Measurements from ENCODE around the gene CDH16. TPM values are rescaled to one million over a fixed set of nuclear protein-coding genes. Genes with fewer than 3 reads are reported as not detected.
"Not testable (repeated sequence)": the region's sequence is repeated elsewhere in the genome, so short reads cannot be mapped to it uniquely, and the experiment has no call there.

The CDH16 gene
- total RNA-seq, 1 donor from 2014 or later = not detected

DNA sequence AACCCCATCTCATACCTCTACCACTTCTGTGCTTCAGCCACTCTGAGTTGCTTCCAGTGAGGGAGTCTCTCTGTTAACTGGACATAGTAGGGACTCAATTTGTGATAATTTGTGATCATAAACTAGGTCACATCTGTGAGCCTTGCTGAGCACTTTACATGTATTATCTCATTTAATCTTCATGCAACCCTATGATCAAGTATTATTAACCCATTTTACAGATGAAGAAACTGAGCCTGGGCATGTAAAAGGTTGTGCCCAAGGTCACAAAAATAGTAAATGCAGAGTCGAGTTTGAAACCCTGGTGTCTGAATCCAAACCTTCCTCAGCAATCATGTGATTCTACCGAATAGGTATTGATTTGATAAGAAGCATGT, 19.8 kb downstream of the CDH16 start:
- DNase-seq (ENCODE audit: extremely low read depth, low read depth, low spot score) = no peak

DNA sequence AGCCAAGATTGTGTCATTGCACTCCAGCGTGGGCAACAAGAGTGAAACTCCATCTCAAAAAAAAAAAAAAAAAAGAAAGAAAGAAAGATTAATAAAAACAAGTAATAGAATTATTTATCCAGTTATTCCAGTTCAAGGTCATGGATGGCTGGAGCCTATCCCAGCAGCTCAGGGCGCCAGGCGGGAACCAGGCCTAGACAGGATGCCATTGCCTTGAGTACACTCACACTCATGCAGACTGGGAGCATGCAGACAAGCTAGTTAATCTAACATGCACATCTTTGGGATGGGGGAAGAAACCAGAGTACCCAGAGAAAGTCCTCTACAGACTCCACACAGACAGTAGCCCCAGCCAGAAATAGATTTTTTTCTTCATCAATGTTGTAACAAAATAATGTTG, 20.5 kb downstream of the CDH16 start:
- DNase-seq (ENCODE audit: extremely low read depth, low read depth, low spot score) = no peak

GRCh38 chr16:66896682-66897081, 22.0 kb downstream of the CDH16 start:
- DNase-seq (ENCODE audit: extremely low read depth, low read depth, low spot score) = not testable (repeated sequence)

GRCh38 chr16:66895999-66896398, 22.7 kb downstream of the CDH16 start:
- DNase-seq (ENCODE audit: extremely low read depth, low read depth, low spot score) = no peak

DNA sequence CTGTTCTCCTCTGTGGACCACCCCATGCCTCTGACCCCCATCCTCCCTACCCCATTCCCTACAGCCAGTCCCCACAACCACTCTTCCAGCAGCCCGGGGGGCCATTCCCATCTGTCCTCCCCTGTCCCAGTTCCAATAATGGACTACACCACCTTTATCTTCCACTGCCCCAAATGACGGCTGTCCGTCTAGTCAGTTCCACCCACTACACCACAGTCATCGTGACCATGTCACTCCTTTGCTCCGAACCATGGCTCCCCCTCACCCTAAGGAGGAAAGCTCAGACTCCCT, 23.1 kb downstream of the CDH16 start:
- no peak for DNase-seq (ENCODE audit: extremely low read depth, low read depth, low spot score)

GRCh38 chr16:66894948-66895688, 23.6 kb downstream of the CDH16 start:
- no peak for DNase-seq (ENCODE audit: extremely low read depth, low read depth, low spot score)

DNA sequence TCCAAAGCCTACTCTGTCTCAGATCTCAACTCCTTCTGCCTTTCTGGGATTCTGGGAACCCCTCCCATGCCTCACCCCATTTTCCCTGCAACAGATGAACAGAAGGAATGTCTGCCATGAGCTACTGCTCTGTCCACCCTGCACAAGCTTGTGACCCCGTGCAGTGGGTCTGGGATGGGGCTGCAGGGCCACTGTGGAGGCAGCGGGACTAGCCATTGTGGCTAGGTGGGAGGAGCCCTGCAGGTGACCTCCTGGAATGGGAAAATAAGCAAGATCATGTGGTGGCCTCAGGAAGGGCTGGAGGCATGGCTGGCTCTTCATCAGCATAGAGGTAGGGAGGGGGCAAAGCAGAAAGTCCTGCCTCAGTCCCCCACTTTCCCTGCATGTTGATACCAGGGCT, 24.6 kb downstream of the CDH16 start:
- no peak for DNase-seq (ENCODE audit: extremely low read depth, low read depth, low spot score)

DNA sequence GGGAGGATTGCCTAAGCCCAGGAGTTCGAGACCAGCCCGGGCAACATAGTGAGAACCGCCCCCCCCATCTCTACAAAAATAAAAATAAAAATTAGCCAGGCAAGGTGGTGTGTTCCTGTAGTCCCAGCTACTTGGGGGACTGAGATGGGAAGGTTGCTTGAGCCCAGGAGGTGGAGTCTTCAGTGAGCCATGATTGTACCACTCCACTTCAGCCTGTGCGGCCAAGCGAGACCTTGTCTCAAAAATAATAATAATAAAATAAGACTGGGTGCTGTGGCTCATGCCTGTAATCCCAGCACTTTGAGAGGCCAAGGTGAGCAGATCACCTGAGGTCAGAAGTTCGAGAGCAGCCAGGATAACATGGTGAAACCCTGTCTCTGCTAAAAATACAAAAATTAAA, 26.9 kb downstream of the CDH16 start:
- no peak for DNase-seq (ENCODE audit: extremely low read depth, low read depth, low spot score)

DNA sequence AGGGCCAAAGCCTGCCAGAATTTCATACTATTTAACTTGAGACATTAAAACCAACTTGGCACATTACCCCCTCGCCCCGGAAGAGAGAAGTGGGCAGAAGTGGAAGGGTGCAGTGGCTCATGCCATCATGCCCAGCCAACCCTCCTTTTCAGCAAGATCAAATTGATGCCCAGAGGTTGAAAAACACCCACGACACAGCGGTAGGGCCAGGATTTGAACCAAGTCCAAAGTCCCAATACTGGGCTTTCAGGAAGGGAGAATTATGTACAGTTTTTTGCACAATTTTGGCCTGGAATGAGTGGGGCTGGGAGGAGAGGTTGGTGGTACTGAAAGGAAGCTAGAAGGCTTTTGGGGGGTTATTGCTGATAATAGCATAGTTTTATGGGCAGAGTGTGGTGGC, 27.3 kb downstream of the CDH16 start:
- no peak for DNase-seq (ENCODE audit: extremely low read depth, low read depth, low spot score)

DNA sequence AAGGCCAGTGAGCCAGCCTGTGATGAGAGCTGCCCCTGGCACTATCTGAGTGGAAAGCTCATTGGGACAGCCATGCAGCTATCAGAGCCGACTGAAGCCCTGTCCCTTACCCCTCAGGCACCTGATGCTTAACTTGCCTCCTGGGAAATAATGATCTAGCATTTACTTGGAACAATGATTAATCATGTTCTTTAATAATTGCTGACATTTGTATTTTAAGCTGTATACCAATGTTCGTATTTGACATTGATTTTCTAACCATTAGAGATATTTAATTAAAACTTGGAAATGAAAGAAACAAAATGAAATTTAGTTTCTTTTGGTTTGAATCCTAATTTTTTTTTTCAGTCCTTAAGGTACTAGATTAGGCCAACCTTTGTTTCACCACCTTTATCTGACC, 27.9 kb downstream of the CDH16 start:
- no peak for DNase-seq (ENCODE audit: extremely low read depth, low read depth, low spot score)

GRCh38 chr16:66889622-66890021, 29.1 kb downstream of the CDH16 start:
- no peak for DNase-seq (ENCODE audit: extremely low read depth, low read depth, low spot score)

- no peak for DNase-seq (ENCODE audit: extremely low read depth, low read depth, low spot score)
Observed at GRCh38 chr16:66888647-66889615, 29.8 kb downstream of the CDH16 start.

- DNase-seq (ENCODE audit: extremely low read depth, low read depth, low spot score) = no peak
Observed at GRCh38 chr16:66886914-66887313, 31.8 kb downstream of the CDH16 start.

DNA sequence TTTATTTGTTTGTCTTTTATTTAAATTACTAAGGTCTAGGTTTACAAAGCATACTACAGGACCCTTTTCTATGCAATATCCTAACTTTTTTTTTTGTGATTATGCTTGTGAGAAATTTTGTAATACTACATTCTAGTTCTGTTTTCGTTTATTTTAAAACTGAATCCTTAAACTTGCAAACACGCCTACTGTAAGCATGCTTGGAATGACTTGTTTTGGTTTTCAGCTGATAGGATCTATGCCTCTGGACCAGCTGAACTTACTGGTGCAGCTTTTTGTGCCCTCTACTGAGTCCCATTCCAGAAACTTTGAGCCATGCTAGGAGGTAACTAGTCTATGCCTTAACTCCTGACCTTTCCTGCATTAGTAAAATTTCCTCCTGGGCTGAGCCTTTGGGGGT, 32.4 kb downstream of the CDH16 start:
- no peak for DNase-seq (ENCODE audit: extremely low read depth, low read depth, low spot score)

DNA sequence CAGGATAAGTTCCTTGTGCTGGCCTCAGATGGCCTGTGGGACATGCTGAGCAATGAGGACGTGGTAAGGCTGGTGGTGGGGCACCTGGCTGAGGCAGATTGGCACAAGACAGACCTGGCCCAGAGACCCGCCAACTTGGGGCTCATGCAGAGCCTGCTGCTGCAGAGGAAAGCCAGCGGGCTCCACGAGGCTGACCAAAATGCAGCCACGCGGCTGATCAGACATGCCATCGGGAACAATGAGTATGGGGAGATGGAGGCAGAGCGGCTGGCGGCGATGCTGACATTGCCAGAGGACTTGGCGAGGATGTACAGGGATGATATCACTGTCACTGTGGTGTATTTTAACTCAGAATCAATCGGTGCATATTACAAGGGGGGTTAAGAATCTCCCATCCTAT, 33.2 kb downstream of the CDH16 start:
- DNase-seq (ENCODE audit: extremely low read depth, low read depth, low spot score) = no peak

- no peak for DNase-seq (ENCODE audit: extremely low read depth, low read depth, low spot score)
Observed at GRCh38 chr16:66882702-66883101, 36.0 kb downstream of the CDH16 start.

- no peak for DNase-seq (ENCODE audit: extremely low read depth, low read depth, low spot score)
Observed at GRCh38 chr16:66881964-66882508, 36.6 kb downstream of the CDH16 start.

DNA sequence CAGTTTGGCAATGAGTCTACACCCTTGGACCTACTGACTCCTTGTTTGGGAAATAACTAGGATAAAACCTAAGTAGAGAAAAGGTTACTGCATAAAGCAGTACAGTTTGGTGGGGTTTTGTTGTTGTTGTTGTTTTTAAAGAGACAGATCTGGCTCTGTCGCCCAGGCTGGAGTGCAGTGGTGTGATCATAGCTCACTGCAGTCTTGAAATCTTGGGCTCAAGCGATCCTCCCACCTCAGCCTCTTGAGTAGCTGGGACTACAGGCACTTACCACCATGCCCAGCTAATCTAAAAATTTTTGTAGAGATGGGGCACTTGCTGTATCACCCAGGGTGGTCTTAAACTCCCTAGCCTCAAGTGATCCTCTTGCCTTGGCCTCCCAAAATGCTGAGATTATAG, 37.1 kb downstream of the CDH16 start:
- DNase-seq (ENCODE audit: extremely low read depth, low read depth, low spot score) = no peak

GRCh38 chr16:66881014-66881417, 37.7 kb downstream of the CDH16 start:
- DNase-seq (ENCODE audit: extremely low read depth, low read depth, low spot score) = no peak

DNA sequence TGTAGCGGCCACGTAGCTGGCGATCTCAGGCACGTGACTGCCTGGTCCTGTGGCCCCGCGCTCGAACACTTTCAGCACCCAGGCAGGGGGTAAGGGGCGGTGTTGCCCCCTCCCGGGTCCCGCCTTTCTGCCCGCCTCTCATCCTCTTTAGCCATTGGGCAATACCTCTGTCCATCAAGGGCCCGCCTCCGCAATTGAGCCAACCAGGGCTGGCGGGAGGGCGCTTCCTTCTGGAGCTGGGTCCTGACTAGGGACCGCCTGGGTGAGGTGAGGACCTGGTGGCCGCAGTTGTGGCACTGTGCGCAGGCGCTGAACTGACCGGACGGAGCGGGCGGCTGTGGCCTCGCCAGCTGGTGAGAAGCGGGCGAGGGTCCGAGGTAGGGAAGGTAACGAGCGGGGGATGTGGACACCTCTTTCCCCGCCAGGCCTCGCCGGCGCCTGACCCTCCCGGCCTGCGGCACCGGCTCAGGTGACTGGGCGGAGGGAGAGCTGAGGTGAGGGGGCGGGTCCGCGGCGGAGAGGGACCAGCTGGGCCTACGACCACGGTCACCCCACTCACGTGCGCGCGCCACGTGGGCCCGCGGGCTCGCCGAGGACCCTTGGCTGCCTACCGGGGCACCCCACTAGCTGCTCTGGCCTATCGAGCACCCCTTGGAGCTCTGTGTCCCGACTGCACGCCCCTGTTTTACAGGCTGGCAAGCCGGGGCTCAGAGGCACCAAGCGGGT, 38.2 kb downstream of the CDH16 start, which contains the start of gene PDP2:
Gene PDP2, plus strand, starts transcription at position 228 of the 726 bp plus-strand sequence. CDS start 3,770 bp downstream, outside the sequence.
- no peak for DNase-seq (ENCODE audit: extremely low read depth, low read depth, low spot score)

GRCh38 chr16:66878067-66878466, 40.6 kb downstream of the CDH16 start:
- DNase-seq (ENCODE audit: extremely low read depth, low read depth, low spot score) = no peak

All from glomerular endothelial cell (primary cell).